WI38 (cell line): ENCODE measurements around the gene TET1.

Experiments
- H3K4me3 ChIP-seq: 2 replicates; pipeline ENCODE4 v1.5.1; 2011; ENCODE audit warnings: low read depth, mild to moderate bottlenecking, control low read depth, low read length
- TF ChIP-seq, protein P1 (sequence below): IDR thresholded peaks from 2 replicates; pipeline ENCODE4 v1.5.1; 2012; ENCODE audit warnings: low read depth, mild to moderate bottlenecking, control low read depth, low read length

Gene TET1

DNA sequence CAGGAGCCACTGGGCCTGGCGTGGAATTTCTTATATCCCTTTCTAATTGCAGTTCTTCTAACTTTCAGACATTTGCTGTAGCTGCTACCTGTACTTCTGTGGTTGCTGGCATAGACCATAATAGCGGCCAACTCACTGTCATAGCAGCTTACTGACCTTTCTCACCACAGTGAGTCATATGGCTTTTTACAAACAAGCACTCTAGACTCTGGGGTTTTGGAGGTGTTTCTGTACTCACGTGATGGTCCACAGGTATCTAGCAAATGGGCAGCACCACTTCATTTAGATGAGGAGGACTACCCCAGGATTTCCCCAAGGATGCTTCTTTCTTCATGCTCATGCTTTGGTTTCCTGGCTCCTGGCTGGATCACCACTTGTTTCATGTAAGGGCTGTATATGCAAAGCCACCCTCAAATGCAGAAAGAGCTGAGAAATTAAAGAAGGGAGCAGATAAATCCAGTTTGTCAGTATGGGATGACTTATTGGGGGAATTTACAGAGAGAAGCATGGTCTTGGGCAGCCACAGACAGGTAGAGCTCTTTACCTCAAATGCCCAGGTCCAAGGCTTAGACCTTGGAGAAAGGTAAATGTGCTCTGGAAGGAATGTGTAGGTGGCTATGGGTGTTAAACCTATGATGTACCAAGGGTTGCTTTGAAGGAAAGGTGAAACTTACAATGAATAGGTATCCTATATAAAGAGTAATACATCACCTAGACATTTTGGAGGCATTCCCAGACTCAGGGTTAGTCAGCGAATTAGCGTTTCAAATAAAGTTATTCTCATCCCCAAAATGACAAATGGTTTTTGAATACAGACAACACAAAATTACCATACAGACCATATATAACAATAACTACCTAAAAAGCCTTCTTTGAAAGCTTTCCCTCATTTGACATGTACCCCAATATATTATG lies 16.9 kb upstream of the TET1 start:
- TF ChIP-seq, protein P1, sequence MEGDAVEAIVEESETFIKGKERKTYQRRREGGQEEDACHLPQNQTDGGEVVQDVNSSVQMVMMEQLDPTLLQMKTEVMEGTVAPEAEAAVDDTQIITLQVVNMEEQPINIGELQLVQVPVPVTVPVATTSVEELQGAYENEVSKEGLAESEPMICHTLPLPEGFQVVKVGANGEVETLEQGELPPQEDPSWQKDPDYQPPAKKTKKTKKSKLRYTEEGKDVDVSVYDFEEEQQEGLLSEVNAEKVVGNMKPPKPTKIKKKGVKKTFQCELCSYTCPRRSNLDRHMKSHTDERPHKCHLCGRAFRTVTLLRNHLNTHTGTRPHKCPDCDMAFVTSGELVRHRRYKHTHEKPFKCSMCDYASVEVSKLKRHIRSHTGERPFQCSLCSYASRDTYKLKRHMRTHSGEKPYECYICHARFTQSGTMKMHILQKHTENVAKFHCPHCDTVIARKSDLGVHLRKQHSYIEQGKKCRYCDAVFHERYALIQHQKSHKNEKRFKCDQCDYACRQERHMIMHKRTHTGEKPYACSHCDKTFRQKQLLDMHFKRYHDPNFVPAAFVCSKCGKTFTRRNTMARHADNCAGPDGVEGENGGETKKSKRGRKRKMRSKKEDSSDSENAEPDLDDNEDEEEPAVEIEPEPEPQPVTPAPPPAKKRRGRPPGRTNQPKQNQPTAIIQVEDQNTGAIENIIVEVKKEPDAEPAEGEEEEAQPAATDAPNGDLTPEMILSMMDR: no peak

DNA sequence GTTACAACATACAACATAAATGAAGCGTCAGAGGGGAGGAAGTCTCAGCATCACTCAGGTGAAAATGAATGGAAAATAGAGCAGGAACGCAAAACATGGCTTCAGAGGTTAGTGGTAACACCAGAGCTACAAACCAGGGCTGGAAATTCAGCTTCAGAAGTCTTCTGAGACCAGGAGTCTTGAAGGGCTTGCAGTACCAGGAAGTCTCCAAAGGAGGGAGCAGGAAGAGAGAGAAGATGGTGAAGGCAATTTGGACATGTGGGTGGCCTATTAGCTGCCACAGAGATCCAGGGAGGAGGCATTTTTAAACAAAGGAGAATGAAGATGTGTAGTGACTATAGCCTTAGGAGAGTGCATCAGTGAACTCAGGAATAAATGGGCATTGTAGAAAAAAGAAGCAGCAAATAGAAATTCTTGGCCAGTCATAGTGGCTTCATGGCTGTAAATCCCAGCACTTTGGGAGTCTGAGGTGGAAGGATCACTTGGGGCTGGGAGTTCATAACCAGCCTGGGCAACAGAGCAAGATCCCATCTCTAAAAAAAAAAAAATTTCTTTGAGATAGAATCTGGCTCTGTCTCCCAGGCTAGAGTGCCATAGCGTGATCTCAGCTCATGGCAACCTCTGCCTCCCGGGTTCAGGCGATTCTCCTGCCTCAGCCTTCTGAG lies 9.3 kb upstream of the TET1 start:
- H3K4me3 ChIP-seq: no peak overlapping the region
- TF ChIP-seq, protein P1: peak; percentile 96

More for the DNA sequence above, 16.9 kb upstream of the TET1 start:
- no peak overlapping the region for H3K4me3 ChIP-seq

DNA sequence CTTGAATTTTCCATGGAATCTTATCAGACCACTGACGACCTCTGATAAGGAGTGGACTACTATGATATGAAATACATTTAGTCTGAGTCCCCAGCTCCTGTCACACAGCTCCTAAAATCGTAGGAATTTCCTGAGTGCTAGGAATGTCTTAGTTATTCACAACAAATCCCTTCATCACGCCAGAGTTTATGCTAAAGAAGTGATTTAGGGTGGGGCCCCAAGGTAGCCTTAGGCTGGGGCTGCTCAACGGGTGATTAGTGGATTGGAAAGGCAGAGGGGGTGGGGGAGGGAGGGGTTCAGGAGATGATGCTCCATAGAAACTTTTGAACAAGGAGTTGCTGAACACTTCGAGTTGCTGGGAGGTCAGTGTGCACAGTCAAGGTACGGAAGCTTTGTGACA lies 7.0 kb upstream of the TET1 start:
- H3K4me3 ChIP-seq: no peak overlapping the region
- TF ChIP-seq, protein P1: no peak

DNA sequence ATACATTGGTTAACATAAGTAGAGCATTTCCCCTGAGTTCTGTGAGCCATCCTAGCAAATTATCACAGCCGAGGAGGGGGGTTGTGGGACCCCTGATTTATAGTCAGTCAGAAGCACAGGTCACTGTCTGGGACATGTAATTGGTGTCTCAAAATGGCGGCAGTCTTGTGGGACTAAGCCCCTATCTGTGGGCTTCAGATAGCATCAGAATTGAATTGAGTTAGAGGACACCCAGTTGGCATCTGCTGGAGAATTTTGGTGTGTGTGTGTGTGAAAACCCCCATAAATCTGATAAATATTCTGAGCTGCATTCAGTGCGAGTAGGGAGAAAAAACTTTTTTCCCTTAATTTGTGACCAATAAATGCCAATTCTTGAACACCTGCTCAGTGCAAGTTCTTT lies 6.5 kb upstream of the TET1 start:
- TF ChIP-seq, protein P1: no peak
- H3K4me3 ChIP-seq: no peak overlapping the region

DNA sequence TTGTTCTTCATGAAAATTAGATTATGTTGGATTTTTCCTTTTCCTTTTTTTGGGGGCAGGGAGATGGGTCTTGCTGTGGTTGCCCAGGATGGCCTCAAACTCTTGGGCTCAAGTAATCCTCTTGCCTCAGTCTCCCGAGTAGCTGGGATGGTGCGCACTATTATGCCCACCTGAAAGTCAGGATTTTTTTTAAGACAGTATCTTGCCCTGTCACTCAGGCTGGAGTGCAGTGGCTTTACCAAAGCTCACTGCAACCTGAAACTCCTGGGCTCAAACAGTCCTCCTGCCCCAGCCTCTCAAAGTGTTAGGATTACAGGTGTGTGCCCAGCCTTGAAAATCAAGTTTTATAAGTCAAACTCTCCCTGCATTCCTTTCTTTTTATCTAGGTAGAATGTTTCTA lies 1.7 kb upstream of the TET1 start:
- TF ChIP-seq, protein P1: no peak
- no peak overlapping the region for H3K4me3 ChIP-seq

DNA sequence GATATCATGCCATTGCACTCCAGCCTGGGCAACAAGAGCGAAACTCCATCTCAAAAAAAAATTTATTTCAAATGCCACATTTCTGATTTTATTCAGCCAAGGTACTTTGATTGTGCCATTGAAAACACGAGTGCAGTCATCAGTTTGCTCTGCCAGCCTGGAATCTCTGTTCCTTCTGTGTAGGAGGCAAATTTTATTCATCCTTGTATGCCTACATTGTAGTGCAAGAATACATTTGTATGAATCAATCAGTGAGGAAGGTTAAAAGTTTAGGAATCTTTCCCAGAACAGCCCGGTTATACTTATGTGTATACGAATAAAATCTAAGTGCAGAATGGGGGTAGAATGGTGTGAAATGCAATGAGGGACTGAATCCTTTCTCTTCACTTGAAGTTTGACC lies 886 bp upstream of the TET1 start:
- TF ChIP-seq, protein P1: no peak
- H3K4me3 ChIP-seq: no peak overlapping the region

DNA sequence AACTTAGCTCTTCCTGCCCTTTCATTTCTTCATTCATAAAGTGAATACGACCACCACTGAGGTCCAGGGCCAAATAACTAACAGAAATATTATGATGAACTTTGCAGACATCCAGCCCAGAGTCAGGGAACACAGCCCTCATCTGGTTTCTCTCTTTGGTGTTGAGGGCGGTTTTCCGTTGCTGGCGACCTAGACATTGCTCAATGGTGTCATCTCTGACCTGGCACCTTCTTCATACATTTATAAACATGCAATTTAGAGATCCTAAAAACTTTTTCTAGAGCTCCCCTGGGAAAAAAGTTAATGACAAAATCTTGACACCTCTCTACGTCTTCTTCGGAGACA lies 324 bp upstream of the TET1 start:
- peak overlapping the region; percentile 80 for H3K4me3 ChIP-seq
- TF ChIP-seq, protein P1: no peak
